ENCODE data around the gene NLGN2.

DNA sequence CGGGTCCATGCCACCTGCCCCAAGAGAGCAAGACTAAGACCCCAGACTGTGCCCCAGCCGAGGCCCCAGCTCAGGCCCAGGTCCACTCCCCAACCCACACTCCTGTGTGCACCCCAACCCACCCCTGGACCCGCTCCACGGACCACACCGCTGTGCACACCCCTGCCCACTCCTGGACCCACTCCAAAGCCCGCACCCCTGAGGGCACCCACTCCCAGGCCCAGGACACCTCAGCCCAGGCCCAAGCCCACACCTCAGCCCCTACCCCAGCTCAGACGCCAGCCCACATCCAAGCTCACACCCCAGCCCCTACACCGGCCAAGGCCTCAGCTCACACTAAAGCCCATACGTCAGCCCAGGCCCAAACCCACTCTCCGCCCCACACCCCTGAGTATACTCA, 22.1 kb downstream of the NLGN2 start:
- TF ChIP-seq EP300 (IDR thresholded peaks at IDR 0.05) (no peak), POLR2A (IDR thresholded peaks at IDR 0.05) (no peak), POLR2AphosphoS5 (IDR thresholded peaks at IDR 0.05) (no peak)
- TF ChIP-seq, protein P1, sequence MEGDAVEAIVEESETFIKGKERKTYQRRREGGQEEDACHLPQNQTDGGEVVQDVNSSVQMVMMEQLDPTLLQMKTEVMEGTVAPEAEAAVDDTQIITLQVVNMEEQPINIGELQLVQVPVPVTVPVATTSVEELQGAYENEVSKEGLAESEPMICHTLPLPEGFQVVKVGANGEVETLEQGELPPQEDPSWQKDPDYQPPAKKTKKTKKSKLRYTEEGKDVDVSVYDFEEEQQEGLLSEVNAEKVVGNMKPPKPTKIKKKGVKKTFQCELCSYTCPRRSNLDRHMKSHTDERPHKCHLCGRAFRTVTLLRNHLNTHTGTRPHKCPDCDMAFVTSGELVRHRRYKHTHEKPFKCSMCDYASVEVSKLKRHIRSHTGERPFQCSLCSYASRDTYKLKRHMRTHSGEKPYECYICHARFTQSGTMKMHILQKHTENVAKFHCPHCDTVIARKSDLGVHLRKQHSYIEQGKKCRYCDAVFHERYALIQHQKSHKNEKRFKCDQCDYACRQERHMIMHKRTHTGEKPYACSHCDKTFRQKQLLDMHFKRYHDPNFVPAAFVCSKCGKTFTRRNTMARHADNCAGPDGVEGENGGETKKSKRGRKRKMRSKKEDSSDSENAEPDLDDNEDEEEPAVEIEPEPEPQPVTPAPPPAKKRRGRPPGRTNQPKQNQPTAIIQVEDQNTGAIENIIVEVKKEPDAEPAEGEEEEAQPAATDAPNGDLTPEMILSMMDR (IDR thresholded peaks at IDR 0.05): no peak
